Dedifferentiated amniotic fluid mesenchymal stem cell (primary cell): ENCODE data around the gene EPB41.
"Not testable (repeated sequence)": the region's sequence is repeated elsewhere in the genome, so short reads cannot be mapped to it uniquely, and the experiment has no call there.

Experiments used
- DNase-seq: peaks from one replicate; pipeline ENCODE4 v3.0.0-alpha.2; 2016; ENCODE audit errors: extremely low spot score

Gene EPB41

GRCh38 chr1:28914228-28915030 is at the start of gene EPB41:
Gene EPB41, plus strand, starts transcription at chr1:28914569. Its CDS starts 72,869 bp downstream, at chr1:28987438.
- DNase-seq, result peak; percentile 84

GRCh38 chr1:28864695-28865094 is 49.7 kb upstream of the EPB41 start:
- DNase-seq, result no peak

DNA sequence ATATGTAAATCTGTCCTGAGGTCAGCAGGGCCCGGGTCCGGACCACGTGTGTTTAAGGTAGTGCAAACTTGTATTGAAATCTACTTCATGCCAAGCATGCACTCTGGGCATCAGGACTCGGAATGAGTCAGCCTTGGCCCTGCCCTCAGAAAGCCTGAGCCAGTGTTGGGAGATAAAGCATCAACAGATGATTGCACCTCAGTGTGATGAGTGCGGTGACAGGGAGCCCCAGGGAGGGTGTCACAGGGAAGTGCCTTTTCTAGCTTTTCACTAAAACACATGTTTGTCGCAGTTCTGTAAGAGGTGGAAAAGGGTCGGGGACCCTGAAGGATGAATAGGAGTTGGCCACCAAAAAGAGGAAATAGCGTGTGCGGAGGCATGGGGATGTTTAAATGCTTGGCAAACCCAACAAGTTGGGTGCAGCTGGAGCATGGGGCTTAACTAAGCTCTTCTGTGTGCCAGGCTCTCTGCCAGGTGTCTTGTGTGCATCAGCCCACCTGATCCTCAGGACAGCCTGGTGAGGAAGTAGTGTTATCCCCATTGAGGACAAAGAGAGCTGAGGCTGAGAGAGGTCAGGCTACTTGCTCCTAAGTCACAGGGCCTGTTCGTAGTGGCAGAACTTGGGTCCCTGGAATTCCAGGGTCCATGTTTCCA is 48.2 kb upstream of the EPB41 start:
- DNase-seq, result no peak

GRCh38 chr1:28867850-28868249 is 46.5 kb upstream of the EPB41 start:
- DNase-seq, result no peak

GRCh38 chr1:28869952-28870351 is 44.4 kb upstream of the EPB41 start:
- DNase-seq, result no peak

DNA sequence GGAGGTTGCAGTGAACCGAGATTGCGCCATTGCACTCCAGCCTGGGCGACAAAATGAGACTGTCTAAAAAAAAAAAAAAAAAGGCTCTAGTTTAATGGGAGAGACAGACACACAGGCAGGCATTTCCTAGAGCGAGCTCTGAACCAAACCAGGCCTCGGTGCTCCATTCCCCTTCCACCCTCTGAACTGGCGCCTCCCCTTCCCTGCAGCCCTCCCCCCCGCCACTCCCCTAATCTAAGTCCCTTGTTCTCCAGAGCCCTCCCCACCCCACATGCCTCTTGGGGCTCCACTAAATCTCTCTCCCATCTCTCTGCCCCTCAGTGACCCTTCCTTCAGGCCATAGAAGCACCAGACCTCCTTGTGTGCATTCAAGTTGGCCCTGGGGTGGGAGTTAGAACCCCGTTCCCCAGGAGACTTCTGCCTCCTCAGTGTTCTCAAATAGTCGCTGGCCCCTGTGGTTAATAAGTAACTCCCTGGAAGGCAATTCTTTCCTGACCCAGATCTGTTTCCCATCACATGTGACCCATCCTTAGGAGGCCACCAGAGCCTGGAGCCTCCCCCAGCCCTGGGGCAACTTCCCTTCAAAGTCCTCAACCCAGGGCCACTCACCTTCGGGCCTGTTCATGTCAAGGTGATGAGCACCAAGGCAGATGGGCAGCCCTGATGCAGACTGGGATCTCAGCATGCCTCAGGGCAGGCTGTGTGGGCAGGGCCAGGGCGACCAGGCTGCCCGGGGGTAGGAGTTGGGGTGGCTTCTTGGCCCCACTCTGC is 42.6 kb upstream of the EPB41 start:
- no peak for DNase-seq

DNA sequence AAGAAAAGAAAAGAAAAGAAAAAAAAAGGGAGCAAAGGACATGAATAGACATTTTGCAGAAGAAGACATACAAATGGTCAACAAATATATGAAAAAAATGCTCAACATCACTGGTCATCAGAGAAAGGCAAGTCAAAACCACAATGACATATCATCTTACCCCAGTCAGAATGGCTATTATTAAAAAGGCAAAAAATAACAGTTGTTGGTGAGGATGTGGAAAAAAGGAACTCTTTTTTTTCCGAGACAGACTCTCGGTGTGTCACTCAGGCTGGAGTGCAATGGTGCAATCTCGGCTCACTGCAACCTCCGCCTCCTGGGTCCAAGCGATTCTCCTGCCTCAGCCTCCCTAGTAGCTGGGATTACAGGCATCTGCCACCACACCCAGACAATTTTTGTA is 39.2 kb upstream of the EPB41 start:
- not testable (repeated sequence) for DNase-seq

DNA sequence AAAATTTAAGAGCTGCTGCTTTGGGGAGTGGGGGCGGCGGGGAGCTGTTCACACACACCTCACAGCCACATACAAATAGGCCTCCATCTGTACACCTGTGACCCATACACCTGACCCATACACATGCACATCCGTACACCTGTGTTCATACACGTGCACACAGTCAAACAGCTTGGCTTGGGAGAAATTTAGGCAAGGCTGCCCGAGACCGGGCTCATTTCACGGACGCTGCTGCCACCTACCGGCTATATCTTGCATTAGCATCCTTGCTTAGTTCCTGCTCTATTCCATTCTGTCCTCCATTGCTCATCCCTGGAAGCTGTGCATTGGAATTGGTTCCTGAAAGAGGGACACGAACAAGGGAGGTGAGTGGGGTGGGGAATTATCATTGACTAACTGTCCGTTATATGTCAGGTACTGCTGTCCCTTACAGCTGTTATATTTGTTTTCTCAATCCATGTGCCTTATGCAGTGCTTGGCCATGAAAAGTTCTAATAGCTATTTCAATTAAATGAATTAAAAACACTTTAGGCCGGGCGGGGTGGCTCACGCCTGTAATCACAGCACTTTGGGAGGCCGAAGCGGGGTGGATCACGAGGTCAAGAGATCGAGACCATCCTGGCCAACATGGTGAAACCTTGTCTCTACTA is 37.1 kb upstream of the EPB41 start:
- peak; percentile 58 for DNase-seq

- no peak for DNase-seq
These were observed 35.6 kb upstream of the EPB41 start for GRCh38 chr1:28878796-28879195.

GRCh38 chr1:28882009-28882628 is 32.2 kb upstream of the EPB41 start:
- DNase-seq, result peak; percentile 83

GRCh38 chr1:28883242-28883616 is 31.1 kb upstream of the EPB41 start:
- no peak for DNase-seq

GRCh38 chr1:28885472-28885877 is 28.9 kb upstream of the EPB41 start:
- DNase-seq, result no peak

- DNase-seq, result no peak
These were observed 28.2 kb upstream of the EPB41 start for GRCh38 chr1:28885977-28886730.

DNA sequence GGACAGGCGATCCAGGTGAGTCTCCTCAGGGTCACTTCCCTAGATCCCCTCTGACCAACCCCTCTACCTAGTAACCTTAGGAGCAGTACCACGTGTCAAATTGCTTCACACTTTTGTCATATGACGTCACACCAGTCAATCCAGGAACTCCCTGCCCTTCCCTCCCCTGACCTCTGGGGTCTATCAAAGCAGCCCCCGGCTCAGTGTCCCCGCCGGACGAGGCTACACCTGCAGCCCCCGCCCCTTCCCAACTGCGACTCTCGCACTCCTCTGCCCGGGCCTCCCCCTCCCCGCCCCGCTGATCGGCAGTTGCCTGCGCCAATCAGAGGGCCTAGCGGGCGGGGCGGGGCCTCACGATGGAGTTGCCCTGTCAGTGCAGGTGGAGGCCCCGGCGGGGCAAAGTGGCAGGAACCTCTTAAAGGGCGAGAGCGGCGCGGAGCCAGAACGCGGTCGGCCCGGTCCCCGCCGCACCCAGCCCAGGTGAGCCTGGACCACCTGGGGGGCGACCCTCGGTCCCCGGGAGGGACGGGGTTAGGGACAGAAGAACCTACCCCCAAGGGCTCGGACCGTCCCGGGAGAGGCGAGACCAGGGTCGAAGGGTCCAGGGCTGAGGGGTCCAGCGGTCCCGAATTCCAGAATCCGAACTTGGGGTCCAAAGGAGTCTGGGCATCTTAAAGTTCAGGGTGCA is 27.5 kb upstream of the EPB41 start:
- DNase-seq, result peak; percentile 53

DNA sequence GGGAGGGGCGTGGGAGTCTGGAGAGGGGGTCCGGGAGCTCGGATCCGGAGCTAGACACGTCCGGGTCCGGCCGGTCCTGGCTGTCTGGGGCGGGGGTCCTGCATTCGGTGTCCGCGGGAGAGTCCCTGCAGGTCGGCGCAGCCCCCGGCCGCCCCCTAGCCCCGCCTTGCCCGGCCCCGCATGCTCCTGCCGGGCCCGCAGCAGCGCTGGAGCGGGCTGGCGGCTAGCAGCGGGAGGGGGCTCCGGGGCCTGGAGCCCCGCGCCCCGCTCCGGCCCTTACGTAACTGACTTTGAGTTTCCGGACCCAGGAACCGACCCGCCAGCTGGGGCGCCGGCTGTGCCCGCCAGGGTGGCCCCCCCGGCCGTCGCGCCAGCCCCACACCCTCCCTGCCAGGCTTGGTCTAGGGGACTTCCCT is 26.9 kb upstream of the EPB41 start:
- no peak for DNase-seq

DNA sequence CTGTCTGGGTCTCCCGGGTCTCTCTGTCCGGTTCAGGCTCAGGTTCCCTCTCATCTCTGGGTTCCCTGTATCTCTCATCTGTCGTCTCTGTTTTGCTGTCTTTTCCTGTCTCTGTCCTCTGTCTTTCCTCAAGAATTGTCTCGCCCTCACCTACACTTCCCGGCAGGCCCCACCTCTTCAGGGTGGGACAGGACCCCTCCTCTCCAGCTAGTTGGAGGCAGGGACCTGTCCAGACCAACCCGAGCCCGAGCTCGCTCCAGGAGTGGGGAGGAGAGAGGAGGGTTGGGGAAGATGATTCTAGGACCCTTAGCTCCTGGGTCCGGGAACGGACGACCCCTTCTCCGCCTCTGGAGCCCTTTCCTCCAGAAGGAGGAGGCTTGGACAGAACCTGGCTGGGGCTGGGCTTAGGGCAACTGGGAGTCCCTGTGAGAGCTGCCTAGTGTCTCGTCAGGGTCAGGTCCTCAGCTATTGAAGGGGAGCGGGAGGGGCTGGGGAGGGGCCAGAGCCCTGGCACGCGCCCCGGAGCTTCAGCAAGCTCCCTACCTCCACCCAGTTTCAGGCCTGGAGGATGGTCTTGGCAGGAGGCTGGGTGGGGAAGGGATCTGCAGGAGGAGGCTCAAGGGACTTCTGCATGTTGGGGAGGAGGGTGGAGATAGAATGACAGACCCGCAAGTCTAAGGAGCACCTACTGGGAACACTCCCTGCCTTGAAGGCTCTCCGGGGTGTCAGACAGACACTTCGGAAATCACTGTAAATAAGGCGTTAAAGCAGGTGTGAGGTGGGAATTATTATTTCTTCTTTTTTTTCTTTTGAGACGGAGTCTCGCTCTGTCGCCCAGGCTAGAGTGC is 26.3 kb upstream of the EPB41 start:
- no peak for DNase-seq

GRCh38 chr1:28888915-28889314 is 25.5 kb upstream of the EPB41 start:
- no peak for DNase-seq

GRCh38 chr1:28889357-28889756 is 25.0 kb upstream of the EPB41 start:
- DNase-seq, result no peak

DNA sequence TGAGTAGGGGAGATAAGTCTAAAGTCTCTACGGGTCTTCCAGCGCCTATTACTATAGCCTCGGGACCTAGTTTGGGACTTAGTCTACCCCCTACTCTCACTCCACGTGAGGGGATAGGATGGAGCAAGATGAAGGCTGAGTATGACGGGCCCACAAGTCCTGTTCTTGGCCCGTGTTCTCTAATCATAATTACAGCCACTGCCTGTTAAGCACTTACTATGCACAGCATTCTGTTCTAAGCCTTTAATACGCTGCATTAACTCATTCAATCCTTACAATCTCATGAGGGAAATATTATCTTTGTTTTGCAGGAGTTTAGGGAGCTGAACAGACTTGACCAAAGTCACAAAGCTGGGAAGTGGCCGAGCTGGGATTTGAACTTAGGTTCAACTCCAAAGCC is 23.9 kb upstream of the EPB41 start:
- no peak for DNase-seq
